Kidney (tissue), 14 donors: ENCODE data around the gene SOX13. TPM values are rescaled to one million over a fixed set of nuclear protein-coding genes. Genes with fewer than 3 reads are reported as not detected.
A peak's percentile ranks its signal among the peaks of the same experiment; 100 is the strongest.

Source experiments
- DNase-seq, 5 donors: peaks; one replicate each; pipeline ENCODE4 v3.0.0-alpha.2; 2013 to 2020
- FAIRE-seq: peaks from 2 replicates; lab custom pipeline; 2012; peaks lifted over from hg19 to GRCh38; lab: Jason Lieb, UNC
- H3K27ac ChIP-seq, 2 donors: one replicate each; pipeline ENCODE4 v1.7.0; 2013; ENCODE audit warnings: low read depth in 2 of 2, low read length in 2 of 2, inconsistent platforms in 1 of 2
- H3K27me3 ChIP-seq: one replicate; pipeline ENCODE4 v1.7.1; 2013; ENCODE audit warnings: low read length, inconsistent platforms; ENCODE audit not compliant: control insufficient read depth, insufficient read depth
- H3K36me3 ChIP-seq, 3 donors: one replicate each; pipeline versions ENCODE4 v1.7.0 to v1.7.1; 2013; ENCODE audit warnings: low read length in 3 of 3, control low read depth in 1 of 3, inconsistent platforms in 1 of 3; ENCODE audit not compliant: insufficient read depth in 3 of 3, control insufficient read depth in 2 of 3
- H3K4me1 ChIP-seq, 3 donors: one replicate each; pipeline versions ENCODE4 v1.7.0 to v1.7.1; 2013; ENCODE audit warnings: low read length in 3 of 3, inconsistent platforms in 1 of 3, low read depth in 1 of 3; ENCODE audit not compliant: control insufficient read depth in 2 of 3, insufficient read depth in 2 of 3
- H3K4me3 ChIP-seq, 3 donors: one replicate each; pipeline versions ENCODE4 v1.7.0 to v1.8.1; 2013; ENCODE audit warnings: low read length in 3 of 3, control low read depth in 1 of 3, inconsistent platforms in 1 of 3
- H3K9ac ChIP-seq, 3 donors: one replicate each; pipeline versions ENCODE4 v1.7.0 to v1.7.1; 2013; ENCODE audit warnings: low read length in 3 of 3, control low read depth in 1 of 3, inconsistent platforms in 1 of 3
- H3K9me3 ChIP-seq, 3 donors: one replicate each; pipeline versions ENCODE4 v1.7.0 to v1.7.1; 2013; ENCODE audit warnings: low read length in 3 of 3, control low read depth in 1 of 3, inconsistent platforms in 1 of 3; ENCODE audit not compliant: control insufficient read depth in 2 of 3, insufficient read depth in 1 of 3
- intact Hi-C: fragments of 100-400 bp; cut with DNase I; formaldehyde crosslinking; loops from one replicate; pipeline ENCODE4 v1.11.1; 2022
- polyA plus RNA-seq: library from polyadenylated mRNA; stranded (reverse); fragments of 350-450 nt; fragmentation: Illumina TruSeq; extraction: RNeasy Lipid Tissue Mini Kit (QIAGEN cat#74804); gene quantifications from one replicate; pipeline ENCODE4 v1.2.3, GENCODE V29; 2014; ENCODE audit warnings: low read depth, low replicate concordance; ENCODE audit not compliant: insufficient read depth
- total RNA-seq: library from RNA; stranded (reverse); fragmentation: NEBNext Ultra II Directional; extraction: Animal tissue kit (Norgen Biotek cat#: 25700); gene quantifications from one replicate; pipeline ENCODE4 v1.2.1, GENCODE V29; 2021
- TF ChIP-seq, protein P1 (sequence below): IDR thresholded peaks from 3 replicates; pipeline ENCODE4 v1.5.1; 2012; ENCODE audit warnings: mild to moderate bottlenecking, moderate library complexity, borderline replicate concordance; ENCODE audit not compliant: insufficient read depth; ENCODE audit errors: extremely low read depth
- donor health status: control.
- donor health status: control.
- donor health status: control.
- donor health status: control.
- donor health status: control.
- donor health status: DM: yes; HTN: yes; CAD: no.
- donor health status: Normal renal cell carcinoma (clear cell type).

SOX13 gene
- total and polyA plus RNA-seq, 2 donors from 2014 or later, result 23.9 to 55.2 TPM

DNA sequence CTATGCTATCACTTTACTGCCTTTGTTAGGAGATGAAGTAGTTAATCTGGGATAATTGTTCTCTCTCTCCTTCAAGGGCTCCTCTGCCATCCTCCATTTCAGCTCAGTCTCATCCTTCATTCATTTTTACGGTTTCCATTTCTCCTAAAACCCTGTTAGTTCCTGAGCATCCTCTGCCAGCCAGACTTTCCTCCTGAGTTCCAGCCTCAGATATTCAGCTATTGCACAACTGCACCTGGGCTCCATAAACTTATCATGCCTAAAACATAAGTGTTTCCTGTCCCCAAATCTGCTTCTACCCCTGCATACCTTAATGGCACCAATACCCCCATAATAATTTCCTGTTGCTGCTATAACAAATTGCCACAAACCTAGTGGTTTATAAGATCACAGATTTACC lies 39.6 kb upstream of the SOX13 start:
- Histone ChIP-seq H3K27me3 (no peaks in the 10 kb centered on the region), H3K9me3 (no peaks in the 10 kb centered on the region), H3K4me1 (no peaks in the 10 kb centered on the region), H3K27ac (no peak overlapping the region), H3K36me3 (no peaks in the 10 kb centered on the region), H3K4me3 (no peak overlapping the region), H3K9ac (no peak overlapping the region)
- DNase-seq, result no peak
- FAIRE-seq, result no peak
- intact Hi-C loops, result no loop called here
- TF ChIP-seq, protein P1, sequence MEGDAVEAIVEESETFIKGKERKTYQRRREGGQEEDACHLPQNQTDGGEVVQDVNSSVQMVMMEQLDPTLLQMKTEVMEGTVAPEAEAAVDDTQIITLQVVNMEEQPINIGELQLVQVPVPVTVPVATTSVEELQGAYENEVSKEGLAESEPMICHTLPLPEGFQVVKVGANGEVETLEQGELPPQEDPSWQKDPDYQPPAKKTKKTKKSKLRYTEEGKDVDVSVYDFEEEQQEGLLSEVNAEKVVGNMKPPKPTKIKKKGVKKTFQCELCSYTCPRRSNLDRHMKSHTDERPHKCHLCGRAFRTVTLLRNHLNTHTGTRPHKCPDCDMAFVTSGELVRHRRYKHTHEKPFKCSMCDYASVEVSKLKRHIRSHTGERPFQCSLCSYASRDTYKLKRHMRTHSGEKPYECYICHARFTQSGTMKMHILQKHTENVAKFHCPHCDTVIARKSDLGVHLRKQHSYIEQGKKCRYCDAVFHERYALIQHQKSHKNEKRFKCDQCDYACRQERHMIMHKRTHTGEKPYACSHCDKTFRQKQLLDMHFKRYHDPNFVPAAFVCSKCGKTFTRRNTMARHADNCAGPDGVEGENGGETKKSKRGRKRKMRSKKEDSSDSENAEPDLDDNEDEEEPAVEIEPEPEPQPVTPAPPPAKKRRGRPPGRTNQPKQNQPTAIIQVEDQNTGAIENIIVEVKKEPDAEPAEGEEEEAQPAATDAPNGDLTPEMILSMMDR, result no peak

DNA sequence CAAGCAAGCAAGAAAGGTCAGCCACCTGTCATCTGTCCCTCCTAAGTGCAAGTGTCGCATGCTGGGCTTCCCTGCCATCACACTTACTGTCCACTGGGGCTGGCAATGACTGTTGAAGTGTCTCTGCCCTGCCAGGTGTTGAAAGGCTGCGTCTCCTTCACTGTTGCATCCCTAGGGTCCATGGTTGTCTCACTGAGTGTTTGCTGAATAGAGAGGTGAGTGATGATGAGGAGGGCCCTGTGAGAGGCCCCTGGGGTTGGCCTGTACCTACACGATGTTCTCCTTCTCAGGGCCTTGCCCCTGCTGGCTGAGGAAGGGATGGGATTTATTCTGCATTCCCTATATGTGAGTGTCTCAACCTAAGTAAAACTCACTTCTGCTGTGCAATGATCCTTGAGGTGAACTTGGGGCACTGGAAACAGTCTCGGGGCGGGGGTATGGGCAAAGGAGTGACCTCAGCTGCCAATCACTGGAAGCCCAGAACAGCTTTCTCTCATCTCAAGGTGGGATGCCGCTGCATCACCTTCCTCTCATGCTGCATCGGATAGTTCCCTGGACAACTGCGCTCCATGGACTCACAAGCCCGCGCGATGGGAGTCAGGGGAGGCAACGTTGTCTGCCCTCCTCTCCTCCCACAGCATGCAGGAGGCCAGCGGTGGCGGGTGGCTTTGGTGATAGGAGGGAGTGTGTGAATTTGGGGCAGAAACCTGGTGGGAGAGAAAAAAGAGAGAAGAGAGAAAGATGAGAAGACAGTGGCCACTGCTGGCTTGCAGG lies 35.8 kb upstream of the SOX13 start:
- no peak overlapping the region for H3K4me3 ChIP-seq
- H3K27ac ChIP-seq, result no peak overlapping the region
- H3K9me3 ChIP-seq, result no peaks in the 10 kb centered on the region
- H3K4me1 ChIP-seq, result peaks cover 0 to 14% (median 8%) of the 10 kb centered on the region in 3 donors
- no peaks in the 10 kb centered on the region for H3K36me3 ChIP-seq
- FAIRE-seq (no peak), DNase-seq (peak in 4 of 5 donors; percentile 17 to 45 (median 36))
- TF ChIP-seq, protein P1, result no peak
- intact Hi-C loops, result no loop called here
- H3K27me3 ChIP-seq, result no peaks in the 10 kb centered on the region
- no peak overlapping the region for H3K9ac ChIP-seq

DNA sequence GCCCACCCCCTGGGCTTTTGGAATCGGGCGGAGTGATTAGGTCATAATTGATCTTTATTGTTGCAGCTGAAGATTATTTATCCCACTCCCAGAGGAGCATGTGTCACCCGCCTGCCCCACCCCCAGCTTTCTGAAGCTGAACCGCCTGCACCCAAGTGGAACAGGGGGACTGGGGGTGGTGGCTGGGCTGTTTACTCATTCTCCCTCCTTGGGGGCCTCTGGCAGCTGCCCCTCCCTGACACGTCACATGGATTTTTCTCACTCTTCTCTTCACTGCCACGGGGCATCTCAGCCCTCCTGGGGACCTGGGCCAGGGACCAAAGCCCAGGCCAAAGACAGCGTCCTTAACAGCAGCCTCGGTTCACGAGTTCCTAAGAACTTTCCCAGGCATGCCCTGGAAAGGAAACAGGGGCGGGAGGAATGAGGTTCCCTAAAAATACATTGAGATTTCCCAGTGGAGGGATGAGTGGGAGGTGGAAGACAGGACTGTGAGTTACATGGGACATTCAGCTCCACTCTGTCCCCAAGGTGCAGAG lies 31.6 kb upstream of the SOX13 start:
- H3K4me1 ChIP-seq, result peaks cover 0 to 16% (median 11%) of the 10 kb centered on the region in 3 donors
- H3K4me3 ChIP-seq, result peak overlapping the region in 1 of 3 donors; percentile 10
- DNase-seq (peak; percentile 57 to 82 (median 68)), FAIRE-seq (no peak)
- H3K27ac ChIP-seq, result peak overlapping the region; percentile 32 to 33
- no peak overlapping the region for H3K9ac ChIP-seq
- intact Hi-C loops, result no loop called here
- TF ChIP-seq, protein P1, result no peak
- no peaks in the 10 kb centered on the region for H3K9me3 ChIP-seq
- H3K36me3 ChIP-seq, result no peaks in the 10 kb centered on the region
- H3K27me3 ChIP-seq, result no peaks in the 10 kb centered on the region
